Right lobe of liver (tissue), 6 donors: ENCODE data around the gene DYTN. TPM values are rescaled to one million over a fixed set of nuclear protein-coding genes. Genes with fewer than 3 reads are reported as not detected.

ENCODE experiments used
- ATAC-seq, 4 donors: fragments of 200-7000 bp; cut with Tn5 transposase; one replicate each; pipeline ENCODE4 v1.9.1; 2020; ENCODE audit warnings: mild to moderate bottlenecking in 4 of 4, moderate library complexity in 4 of 4
- DNase-seq, 3 donors: peaks; one replicate each; pipeline ENCODE4 v3.0.0-alpha.2; 2020
- H3K27ac ChIP-seq, 3 donors: fragments of 200-600 bp; one replicate each; pipeline ENCODE4 v1.8.0; 2022
- H3K27me3 ChIP-seq, 2 donors: fragments of 200-600 bp; one replicate each; pipeline ENCODE4 v1.8.0; 2022
- H3K36me3 ChIP-seq, 4 donors: fragments of 200-600 bp; sonication (generic) in 1 of 4; one replicate each; pipeline versions ENCODE4 v1.5.1 to v1.8.0; 2017 to 2022; ENCODE audit warnings: control low read depth in 1 of 4
- H3K4me1 ChIP-seq, 4 donors: fragments of 200-600 bp; sonication (generic) in 1 of 4; one replicate each; pipeline versions ENCODE4 v1.5.1 to v1.8.0; 2017 to 2022; ENCODE audit warnings: control low read depth in 1 of 4
- H3K4me3 ChIP-seq, 3 donors: fragments of 200-600 bp; one replicate each; pipeline ENCODE4 v1.8.0; 2022
- H3K9me3 ChIP-seq, 4 donors: fragments of 200-600 bp; sonication (generic) in 1 of 4; one replicate each; pipeline versions ENCODE4 v1.5.1 to v1.8.0; 2017 to 2022; ENCODE audit warnings: control low read depth in 1 of 4
- POLR2A ChIP-seq: fragments of 450-650 bp; IDR thresholded peaks from one replicate; pipeline ENCODE4 v1.6.1; 2017; ENCODE audit warnings: antibody characterized with exemption, mild to moderate bottlenecking
- WGBS: methylation state at CpG from one replicate; pipeline ENCODE4 v1.1.6; 2018; ENCODE audit warnings: low coverage, low lambda C conversion rate; ENCODE audit not compliant: insufficient coverage; ENCODE audit errors: missing lambda C conversion rate; 5-methylcytosine and 5-hydroxymethylcytosine counted together
- intact Hi-C, 2 donors: fragments of 100-400 bp; cut with DNase I; formaldehyde crosslinking; loops; one replicate each; pipeline versions ENCODE4 v1.11.2 to v1.14.1; 2022
- total RNA-seq, 6 experiments: library from RNA; depleted of rRNA in 2 of 6; stranded (reverse); fragments of >200 nt in 2 of 6; fragmentation: NEBNext Ultra II Directional in 3 of 6; extraction: Animal tissue kit (Norgen Biotek cat#: 25700) in 3 of 6; gene quantifications; one replicate each; pipeline versions ENCODE4 v1.1.0 to v1.2.4, GENCODE V29; 2016 to 2023
- TF ChIP-seq, protein P1 (sequence below), 4 donors: fragments of 200-600 bp in 3 of 4; fragments of 450-650 bp in 1 of 4; IDR thresholded peaks; one replicate each; pipeline versions ENCODE4 v1.5.1 to v1.8.0; 2016 to 2022; ENCODE audit warnings: antibody characterized with exemption in 4 of 4, mild to moderate bottlenecking in 2 of 4
- donor health status: DM: no; HTN: yes; CAD: no.
- donor health status: DM: no; HTN: no; CAD: no.
- donor health status: DM: no; HTN: no; CAD: no.
- donor health status: DM: no; HTN: yes; CAD: no.
- donor health status: DM: no; HTN: yes; CAD: no.

Gene DYTN
- total RNA-seq, 6 experiments from 2014 or later, result not detected

DNA sequence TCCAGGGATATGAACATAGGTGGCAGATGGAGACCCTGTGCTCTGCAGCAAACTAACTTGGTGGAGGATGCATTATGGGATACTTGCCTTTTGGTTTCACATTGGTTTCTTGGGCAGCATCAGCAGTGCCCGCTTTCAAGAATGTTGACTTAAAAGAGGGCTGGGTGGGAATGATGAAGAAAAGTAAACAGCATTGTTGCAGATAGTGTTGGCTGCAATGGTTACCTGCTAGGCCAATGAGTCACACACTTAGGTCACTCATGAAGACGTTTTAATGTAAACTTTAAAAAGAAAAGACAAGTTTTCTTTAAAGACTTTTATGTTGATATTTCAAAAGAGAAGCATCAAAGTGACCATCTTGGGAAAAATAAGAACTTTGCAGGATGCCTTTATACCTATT lies 102.0 kb downstream of the DYTN start:
- 46% methylated on average over 2 of the region's 2 CpGs for WGBS
- ATAC-seq, result no peak

DNA sequence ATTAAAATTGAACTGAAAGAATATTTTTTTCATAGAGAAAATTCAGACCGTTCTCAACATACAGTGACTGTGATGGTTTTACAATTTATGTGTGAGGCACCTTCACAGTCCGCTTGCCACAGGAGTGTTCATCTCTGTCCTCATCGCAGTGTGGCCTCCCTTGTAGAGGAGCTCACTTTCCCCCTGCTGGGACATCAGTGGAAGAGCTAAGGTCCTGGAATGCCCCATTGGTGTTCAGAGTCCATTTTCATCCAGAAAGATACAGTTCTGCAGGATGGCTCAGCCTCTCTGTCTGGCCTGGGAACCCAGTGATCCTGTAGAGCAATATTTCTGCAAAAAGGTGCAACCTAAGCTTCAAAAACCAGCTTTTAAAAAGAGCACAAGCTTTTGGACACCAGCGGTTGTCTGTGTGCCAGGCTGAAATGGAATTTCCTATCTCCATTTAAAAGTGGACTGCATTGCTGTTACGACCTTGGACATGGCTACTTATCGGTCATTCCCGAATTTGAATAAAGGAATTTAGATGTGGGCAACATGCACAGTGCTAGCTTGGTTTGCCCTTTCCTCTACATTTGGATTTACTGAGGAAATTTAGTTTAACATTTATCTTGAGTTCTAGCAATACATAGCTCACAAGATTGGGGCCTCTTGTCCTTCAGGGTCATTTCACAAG lies 102.6 kb downstream of the DYTN start:
- intact Hi-C loops, result no loop called here
- TF ChIP-seq POLR2A, result no peak
- TF ChIP-seq, protein P1, sequence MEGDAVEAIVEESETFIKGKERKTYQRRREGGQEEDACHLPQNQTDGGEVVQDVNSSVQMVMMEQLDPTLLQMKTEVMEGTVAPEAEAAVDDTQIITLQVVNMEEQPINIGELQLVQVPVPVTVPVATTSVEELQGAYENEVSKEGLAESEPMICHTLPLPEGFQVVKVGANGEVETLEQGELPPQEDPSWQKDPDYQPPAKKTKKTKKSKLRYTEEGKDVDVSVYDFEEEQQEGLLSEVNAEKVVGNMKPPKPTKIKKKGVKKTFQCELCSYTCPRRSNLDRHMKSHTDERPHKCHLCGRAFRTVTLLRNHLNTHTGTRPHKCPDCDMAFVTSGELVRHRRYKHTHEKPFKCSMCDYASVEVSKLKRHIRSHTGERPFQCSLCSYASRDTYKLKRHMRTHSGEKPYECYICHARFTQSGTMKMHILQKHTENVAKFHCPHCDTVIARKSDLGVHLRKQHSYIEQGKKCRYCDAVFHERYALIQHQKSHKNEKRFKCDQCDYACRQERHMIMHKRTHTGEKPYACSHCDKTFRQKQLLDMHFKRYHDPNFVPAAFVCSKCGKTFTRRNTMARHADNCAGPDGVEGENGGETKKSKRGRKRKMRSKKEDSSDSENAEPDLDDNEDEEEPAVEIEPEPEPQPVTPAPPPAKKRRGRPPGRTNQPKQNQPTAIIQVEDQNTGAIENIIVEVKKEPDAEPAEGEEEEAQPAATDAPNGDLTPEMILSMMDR (IDR thresholded peaks at IDR 0.05), result no peak
- no peak overlapping the region for H3K27ac ChIP-seq
- no peaks in the 10 kb centered on the region for H3K27me3 ChIP-seq
- ATAC-seq, result no peak
- H3K4me1 ChIP-seq, result no peaks in the 10 kb centered on the region
- H3K9me3 ChIP-seq, result no peaks in the 10 kb centered on the region
- WGBS, result 68% methylated on average over 4 of the region's 7 CpGs
- no peak overlapping the region for H3K4me3 ChIP-seq
- no peak for DNase-seq
- no peaks in the 10 kb centered on the region for H3K36me3 ChIP-seq

More for the DNA sequence above, 102.0 kb downstream of the DYTN start:
- Histone ChIP-seq H3K9me3 (no peaks in the 10 kb centered on the region), H3K36me3 (no peaks in the 10 kb centered on the region), H3K27ac (no peak overlapping the region), H3K4me1 (no peaks in the 10 kb centered on the region), H3K4me3 (no peak overlapping the region), H3K27me3 (no peaks in the 10 kb centered on the region)
- DNase-seq, result no peak
- TF ChIP-seq POLR2A, result no peak
- TF ChIP-seq, protein P1 (IDR thresholded peaks at IDR 0.05), result no peak
- intact Hi-C loops, result no loop called here

DNA sequence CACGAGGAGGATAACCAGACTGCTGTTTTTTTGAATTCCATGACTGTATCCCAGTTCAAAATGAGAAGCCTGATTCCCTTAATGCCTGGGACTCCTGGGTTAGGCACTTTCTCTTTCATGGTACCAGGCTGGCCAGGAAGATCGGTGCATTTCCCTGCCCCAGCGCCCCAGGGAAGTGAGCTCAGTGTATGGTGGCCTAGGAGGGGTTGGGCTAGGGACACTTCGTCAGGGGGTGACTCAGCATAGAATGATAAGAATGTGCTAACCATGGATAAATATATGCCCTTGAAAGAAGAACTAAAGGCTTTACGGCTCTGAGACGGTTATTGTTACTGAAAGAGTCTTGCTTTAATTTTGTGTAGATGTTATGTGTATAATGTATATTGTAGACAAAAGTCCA lies 103.4 kb downstream of the DYTN start:
- no peak overlapping the region for H3K4me3 ChIP-seq
- ATAC-seq, result no peak
- no peak for DNase-seq
- intact Hi-C loops, result no loop called here
- no peak overlapping the region for H3K27ac ChIP-seq
- no peaks in the 10 kb centered on the region for H3K36me3 ChIP-seq
- no peaks in the 10 kb centered on the region for H3K9me3 ChIP-seq
- no peaks in the 10 kb centered on the region for H3K27me3 ChIP-seq
- TF ChIP-seq, protein P1 (IDR thresholded peaks at IDR 0.05), result no peak
- 58% methylated on average over 5 of the region's 6 CpGs for WGBS
- no peaks in the 10 kb centered on the region for H3K4me1 ChIP-seq

DNA sequence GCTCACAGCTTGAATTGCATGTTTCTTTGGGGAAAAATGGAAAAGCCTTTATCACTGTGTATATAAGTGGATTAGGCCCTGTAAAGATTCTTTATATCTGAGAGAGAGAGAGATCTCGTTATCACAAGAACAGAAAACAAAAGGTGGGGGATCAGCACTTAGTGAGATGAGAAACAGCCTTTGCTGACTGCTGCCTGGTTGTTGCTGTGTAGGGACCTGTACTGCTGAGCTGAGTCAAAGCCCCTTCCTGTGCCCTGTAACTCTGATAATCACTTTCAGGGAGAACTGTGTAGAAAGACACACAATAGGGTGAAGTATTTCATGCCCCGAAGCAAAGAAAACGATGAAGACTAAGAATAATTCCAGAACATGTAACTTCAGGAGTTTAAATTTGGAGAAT lies 106.5 kb downstream of the DYTN start:
- no peak for TF ChIP-seq POLR2A
- TF ChIP-seq, protein P1 (IDR thresholded peaks at IDR 0.05), result no peak
- Histone ChIP-seq H3K27ac (no peak overlapping the region), H3K9me3 (no peaks in the 10 kb centered on the region), H3K36me3 (no peaks in the 10 kb centered on the region), H3K27me3 (no peaks in the 10 kb centered on the region), H3K4me1 (no peaks in the 10 kb centered on the region), H3K4me3 (no peak overlapping the region)
- 45% methylated on average over 3 of the region's 3 CpGs for WGBS
- intact Hi-C loops, result no loop called here
- DNase-seq (no peak), ATAC-seq (no peak)
